Measurements from ENCODE around the gene TMED3. TPM values are rescaled to one million over a fixed set of nuclear protein-coding genes. Genes with fewer than 3 reads are reported as not detected.

Gene TMED3
- total and polyA plus RNA-seq, 9 of the 15 experiments (the other 6 are each of a cell fraction or from before 2014, with no cell fraction given) = 6.1 to 89.6 (median 51.4) TPM

GRCh38 chr15:79307251-79307650 lies 3.7 kb upstream of the TMED3 start:
- peaks cover 12% of the 10 kb centered on the region for H3K79me2 ChIP-seq (ENCODE audit: control insufficient read depth, insufficient read depth, low read length)
- no peaks in the 10 kb centered on the region for H4K20me1 ChIP-seq (replicated peaks; ENCODE audit: control insufficient read depth, insufficient read depth, low read length)
- no peak overlapping the region for H3K27ac ChIP-seq (ENCODE audit: extremely low read depth, low read depth, low read length)
- CTCF ChIA-PET (ENCODE audit: low intra/inter-chr PET ratio) = no interaction called here
- POLR2A ChIA-PET = no interaction called here
- TF ChIP-seq MBD2 (IDR thresholded peaks at IDR 0.05; ENCODE audit: borderline replicate concordance, low read depth) = no peak
- TF ChIP-seq U2AF2 (optimal IDR thresholded peaks at IDR 0.05; ENCODE audit: low read depth, low read length) = no peak
- TF ChIP-seq, protein P1, sequence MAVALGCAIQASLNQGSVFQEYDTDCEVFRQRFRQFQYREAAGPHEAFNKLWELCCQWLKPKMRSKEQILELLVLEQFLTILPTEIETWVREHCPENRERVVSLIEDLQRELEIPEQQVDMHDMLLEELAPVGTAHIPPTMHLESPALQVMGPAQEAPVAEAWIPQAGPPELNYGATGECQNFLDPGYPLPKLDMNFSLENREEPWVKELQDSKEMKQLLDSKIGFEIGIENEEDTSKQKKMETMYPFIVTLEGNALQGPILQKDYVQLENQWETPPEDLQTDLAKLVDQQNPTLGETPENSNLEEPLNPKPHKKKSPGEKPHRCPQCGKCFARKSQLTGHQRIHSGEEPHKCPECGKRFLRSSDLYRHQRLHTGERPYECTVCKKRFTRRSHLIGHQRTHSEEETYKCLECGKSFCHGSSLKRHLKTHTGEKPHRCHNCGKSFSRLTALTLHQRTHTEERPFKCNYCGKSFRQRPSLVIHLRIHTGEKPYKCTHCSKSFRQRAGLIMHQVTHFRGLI (CRISPR knock-in tag; IDR thresholded peaks at IDR 0.05) = no peak
- no peak for TF ChIP-seq NFYB (IDR thresholded peaks at IDR 0.05; ENCODE audit: extremely low read depth, insufficient read length)
- TF ChIP-seq, protein P2, sequence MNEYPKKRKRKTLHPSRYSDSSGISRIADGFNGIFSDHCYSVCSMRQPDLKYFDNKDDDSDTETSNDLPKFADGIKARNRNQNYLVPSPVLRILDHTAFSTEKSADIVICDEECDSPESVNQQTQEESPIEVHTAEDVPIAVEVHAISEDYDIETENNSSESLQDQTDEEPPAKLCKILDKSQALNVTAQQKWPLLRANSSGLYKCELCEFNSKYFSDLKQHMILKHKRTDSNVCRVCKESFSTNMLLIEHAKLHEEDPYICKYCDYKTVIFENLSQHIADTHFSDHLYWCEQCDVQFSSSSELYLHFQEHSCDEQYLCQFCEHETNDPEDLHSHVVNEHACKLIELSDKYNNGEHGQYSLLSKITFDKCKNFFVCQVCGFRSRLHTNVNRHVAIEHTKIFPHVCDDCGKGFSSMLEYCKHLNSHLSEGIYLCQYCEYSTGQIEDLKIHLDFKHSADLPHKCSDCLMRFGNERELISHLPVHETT (CRISPR knock-in tag; conservative IDR thresholded peaks at IDR 0.05 in 1 of 2, IDR thresholded peaks at IDR 0.05 in 1 of 2) = no peak
- TF ChIP-seq, protein P3, sequence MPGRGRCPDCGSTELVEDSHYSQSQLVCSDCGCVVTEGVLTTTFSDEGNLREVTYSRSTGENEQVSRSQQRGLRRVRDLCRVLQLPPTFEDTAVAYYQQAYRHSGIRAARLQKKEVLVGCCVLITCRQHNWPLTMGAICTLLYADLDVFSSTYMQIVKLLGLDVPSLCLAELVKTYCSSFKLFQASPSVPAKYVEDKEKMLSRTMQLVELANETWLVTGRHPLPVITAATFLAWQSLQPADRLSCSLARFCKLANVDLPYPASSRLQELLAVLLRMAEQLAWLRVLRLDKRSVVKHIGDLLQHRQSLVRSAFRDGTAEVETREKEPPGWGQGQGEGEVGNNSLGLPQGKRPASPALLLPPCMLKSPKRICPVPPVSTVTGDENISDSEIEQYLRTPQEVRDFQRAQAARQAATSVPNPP (IDR thresholded peaks at IDR 0.05; ENCODE audit: borderline replicate concordance, insufficient read depth, insufficient read length) = no peak
- TF ChIP-seq KLF10 (CRISPR knock-in tag; IDR thresholded peaks at IDR 0.05) = no peak
- no peak for TF ChIP-seq PHTF2 (CRISPR knock-in tag; IDR thresholded peaks at IDR 0.05)
- TF ChIP-seq, protein P4, sequence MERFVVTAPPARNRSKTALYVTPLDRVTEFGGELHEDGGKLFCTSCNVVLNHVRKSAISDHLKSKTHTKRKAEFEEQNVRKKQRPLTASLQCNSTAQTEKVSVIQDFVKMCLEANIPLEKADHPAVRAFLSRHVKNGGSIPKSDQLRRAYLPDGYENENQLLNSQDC (CRISPR knock-in tag; IDR thresholded peaks at IDR 0.05) = no peak
- TF ChIP-seq ZNF79 (CRISPR knock-in tag; IDR thresholded peaks at IDR 0.05; ENCODE audit: low read depth) = no peak
- TF ChIP-seq, protein P5, sequence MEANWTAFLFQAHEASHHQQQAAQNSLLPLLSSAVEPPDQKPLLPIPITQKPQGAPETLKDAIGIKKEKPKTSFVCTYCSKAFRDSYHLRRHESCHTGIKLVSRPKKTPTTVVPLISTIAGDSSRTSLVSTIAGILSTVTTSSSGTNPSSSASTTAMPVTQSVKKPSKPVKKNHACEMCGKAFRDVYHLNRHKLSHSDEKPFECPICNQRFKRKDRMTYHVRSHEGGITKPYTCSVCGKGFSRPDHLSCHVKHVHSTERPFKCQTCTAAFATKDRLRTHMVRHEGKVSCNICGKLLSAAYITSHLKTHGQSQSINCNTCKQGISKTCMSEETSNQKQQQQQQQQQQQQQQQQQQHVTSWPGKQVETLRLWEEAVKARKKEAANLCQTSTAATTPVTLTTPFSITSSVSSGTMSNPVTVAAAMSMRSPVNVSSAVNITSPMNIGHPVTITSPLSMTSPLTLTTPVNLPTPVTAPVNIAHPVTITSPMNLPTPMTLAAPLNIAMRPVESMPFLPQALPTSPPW (CRISPR knock-in tag; IDR thresholded peaks at IDR 0.05) = no peak
- no peak for TF ChIP-seq SNAPC5 (CRISPR knock-in tag; IDR thresholded peaks at IDR 0.05)
- no peaks in the 10 kb centered on the region for H3K9me1 ChIP-seq (ENCODE audit: control insufficient read depth, insufficient read depth, low read length)
- no peaks in the 10 kb centered on the region for H3K9me3 ChIP-seq (replicated peaks; ENCODE audit: control insufficient read depth, insufficient read depth, low read depth, low read length)
- no peak overlapping the region for H3K4me2 ChIP-seq (ENCODE audit: insufficient read depth, low read length)
- FAIRE-seq (no peak), DNase-seq (ENCODE audit: extremely low read depth in 1 of 4, low spot score in 3 of 4) (no peak), ATAC-seq (no peak)
- peaks cover 4 to 10% of the 10 kb centered on the region in 2 experiments; a peak in 4 of 5 replicates for H3K4me1 ChIP-seq (replicated peaks in 1 of 2; ENCODE audit: control insufficient read depth in 2 of 2, insufficient read depth in 2 of 2, low read length in 2 of 2)
- no TSS peak for BruUV-seq (replicated peaks)
- intact Hi-C loops (cut with micrococcal nuclease) = no loop called here
- 2% methylated on average over 4 of the region's 4 CpGs for WGBS (ENCODE audit: insufficient coverage, low coverage, missing lambda C conversion rate)
- H3K27me3 ChIP-seq (ENCODE audit: control insufficient read depth in 2 of 2, insufficient read depth in 2 of 2, low read length in 2 of 2) = peaks cover 0 to 8% of the 10 kb centered on the region in 2 experiments; a peak in 2 of 5 replicates
- no peak overlapping the region for H3K4me3 ChIP-seq
- no peaks in the 10 kb centered on the region for H3K36me3 ChIP-seq (ENCODE audit: control insufficient read depth, insufficient read depth, low read length)
- in situ Hi-C loops (cut with MboI) = no loop called here
- no peak overlapping the region for H3K9ac ChIP-seq (ENCODE audit: insufficient read depth in 1 of 2, low read depth in 2 of 2, low read length in 2 of 2)
- H2AFZ ChIP-seq (ENCODE audit: low read depth, low read length) = no peak overlapping the region
